ENCODE data around the gene ZNF567. TPM values are rescaled to one million over a fixed set of nuclear protein-coding genes. Genes with fewer than 3 reads are reported as not detected.
A peak's percentile ranks its signal among the peaks of the same experiment; 100 is the strongest.

Gene ZNF567
- total RNA-seq, result 1 to 10 TPM; 7.3 to 8.5 TPM

DNA sequence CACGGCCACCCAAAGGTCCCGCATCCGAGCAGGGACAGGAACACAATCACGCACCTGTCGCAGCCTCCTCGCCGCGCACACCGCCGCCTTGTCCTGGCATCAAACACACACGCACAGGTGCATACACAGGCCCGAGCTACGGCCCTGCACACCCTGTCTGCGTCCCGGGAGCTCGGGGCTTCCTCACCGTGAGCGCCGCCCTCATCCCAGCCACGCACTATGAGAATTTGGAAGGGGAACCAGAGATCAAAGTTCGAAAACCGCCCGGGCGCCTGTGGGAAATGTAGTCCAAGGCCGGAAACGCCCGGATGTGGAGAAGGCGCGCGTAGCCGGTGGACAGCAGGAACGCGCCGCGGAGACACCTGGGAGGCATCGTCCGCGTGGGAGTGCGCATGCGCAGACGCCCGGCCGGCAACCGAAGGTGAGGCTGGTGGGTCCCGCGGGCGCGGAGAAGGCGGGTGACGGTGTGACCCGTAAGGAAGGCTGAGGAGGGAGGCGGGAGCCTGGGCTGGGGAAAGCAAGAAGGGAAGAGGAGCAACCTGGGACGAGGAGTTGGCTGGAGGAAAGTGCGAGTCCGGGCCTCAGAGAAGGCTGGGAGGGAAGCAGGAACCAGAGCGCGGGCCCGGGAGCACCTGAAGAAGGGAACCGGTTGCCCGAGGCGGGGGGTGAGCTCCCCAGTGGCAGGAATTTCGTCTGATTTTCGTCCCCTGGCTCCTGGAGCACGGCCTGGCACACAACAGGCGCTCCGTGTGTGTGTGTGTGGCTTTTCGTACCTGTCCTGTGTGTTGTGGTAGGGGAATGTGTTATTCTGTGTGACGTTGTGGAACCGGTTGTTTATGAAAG is at the start of gene ZNF567:
Gene ZNF567, plus strand, starts transcription at position 399 of the 843 bp plus-strand sequence. CDS start 7,256 bp downstream, outside the sequence.
- peaks cover 26 to 28% of the 10 kb centered on the region in 2 donors for H3K4me1 Mint-ChIP-seq (ENCODE audit: low read depth in 2 of 2)
- ATAC-seq, result peak; percentile 98
- H3K27ac Mint-ChIP-seq, result peak within 1 kb of the TSS; percentile 91 to 93
- peaks cover 47% of the 10 kb centered on the region for H3K36me3 Mint-ChIP-seq
- peak; percentile 98 for DNase-seq (ENCODE audit: low spot score)
- H3K9me3 Mint-ChIP-seq, result peaks cover 6% of the 10 kb centered on the region
- no peaks in the 10 kb centered on the region for H3K27me3 Mint-ChIP-seq
- H3K4me3 Mint-ChIP-seq, result peak within 1 kb of the TSS; percentile 99

DNA sequence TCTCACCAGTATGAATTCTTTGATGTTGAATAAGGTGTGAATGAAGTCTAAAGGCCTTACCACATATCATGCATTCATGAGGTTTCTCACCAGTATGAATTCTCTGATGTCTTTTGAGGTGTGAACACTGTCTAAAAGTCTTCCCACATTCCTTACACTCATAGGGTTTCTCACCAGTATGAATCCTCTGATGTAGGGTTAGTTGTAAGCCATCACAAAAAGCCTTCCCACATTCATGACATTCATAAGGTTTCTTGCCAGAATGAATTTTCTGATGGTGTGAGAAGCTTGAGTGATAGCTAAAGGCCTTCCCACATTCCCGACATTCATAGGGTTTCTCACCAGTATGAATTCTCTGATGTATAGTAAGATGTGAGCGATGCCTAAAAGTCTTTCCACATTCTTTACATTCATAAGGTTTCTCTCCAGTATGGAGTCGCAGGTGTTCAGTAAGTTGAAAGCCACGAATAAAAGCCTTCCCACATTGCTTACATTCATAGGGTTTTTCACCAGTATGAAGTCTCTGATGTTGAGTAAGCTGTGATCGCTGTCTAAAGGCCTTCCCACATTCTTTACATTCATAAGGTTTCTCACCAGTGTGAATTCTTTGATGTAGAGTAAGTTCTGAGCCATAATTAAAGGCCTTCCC is 48.4 kb upstream of the ZNF567 start:
- Mint-ChIP-seq H3K9me3 (peaks cover 22% of the 10 kb centered on the region), H3K4me3 (no peak overlapping the region), H3K27ac (no peak overlapping the region), H3K27me3 (no peaks in the 10 kb centered on the region), H3K4me1 (ENCODE audit: low read depth in 2 of 2) (no peaks in the 10 kb centered on the region), H3K36me3 (peaks cover 65% of the 10 kb centered on the region)
- DNase-seq (ENCODE audit: low spot score) (no peak), ATAC-seq (no peak)

- H3K27me3 Mint-ChIP-seq, result no peaks in the 10 kb centered on the region
- H3K27ac Mint-ChIP-seq, result no peak overlapping the region
- DNase-seq (ENCODE audit: low spot score) (no peak), ATAC-seq (no peak)
- H3K4me3 Mint-ChIP-seq, result no peak overlapping the region
- H3K9me3 Mint-ChIP-seq, result peaks cover 12% of the 10 kb centered on the region
- H3K4me1 Mint-ChIP-seq (ENCODE audit: low read depth in 2 of 2), result no peaks in the 10 kb centered on the region
- H3K36me3 Mint-ChIP-seq, result peaks cover 38% of the 10 kb centered on the region
Measured at GRCh38 chr19:36646746-36647145, 40.7 kb upstream of the ZNF567 start.

GRCh38 chr19:36652958-36653357 is 34.5 kb upstream of the ZNF567 start:
- Mint-ChIP-seq H3K9me3 (peaks cover 23% of the 10 kb centered on the region), H3K36me3 (peaks cover 54% of the 10 kb centered on the region), H3K4me1 (ENCODE audit: low read depth in 2 of 2) (no peaks in the 10 kb centered on the region), H3K27me3 (no peaks in the 10 kb centered on the region), H3K4me3 (no peak overlapping the region), H3K27ac (no peak overlapping the region)
- no peak for DNase-seq (ENCODE audit: low spot score)
- no peak for ATAC-seq

DNA sequence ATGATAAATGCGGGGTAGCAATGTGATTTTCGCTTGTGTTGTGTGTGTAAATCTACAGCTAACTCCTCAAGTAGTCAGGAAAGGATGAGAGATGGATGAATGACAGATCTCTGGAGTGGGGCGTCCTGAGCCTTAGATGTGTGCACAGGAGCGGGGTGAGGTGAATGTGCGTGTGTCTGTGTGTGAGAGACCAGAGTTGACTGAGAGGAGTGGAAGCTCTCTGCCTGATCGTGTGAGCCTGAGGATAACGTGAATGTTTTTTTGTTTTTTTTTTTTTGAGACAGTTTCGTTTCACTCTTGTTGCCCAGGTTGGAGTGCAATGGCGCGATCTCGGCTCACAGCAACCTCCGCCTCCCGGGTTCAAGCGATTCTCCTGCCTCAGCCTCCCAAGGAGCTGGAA is 21.6 kb upstream of the ZNF567 start:
- Mint-ChIP-seq H3K9me3 (peaks cover 7% of the 10 kb centered on the region), H3K4me1 (ENCODE audit: low read depth in 2 of 2) (peaks cover 32 to 36% of the 10 kb centered on the region in 2 donors), H3K27me3 (no peaks in the 10 kb centered on the region), H3K36me3 (peaks cover 58% of the 10 kb centered on the region), H3K27ac (peak overlapping the region; percentile 97 to 99), H3K4me3 (peak overlapping the region; percentile 100)
- ATAC-seq (no peak), DNase-seq (ENCODE audit: low spot score) (no peak)

DNA sequence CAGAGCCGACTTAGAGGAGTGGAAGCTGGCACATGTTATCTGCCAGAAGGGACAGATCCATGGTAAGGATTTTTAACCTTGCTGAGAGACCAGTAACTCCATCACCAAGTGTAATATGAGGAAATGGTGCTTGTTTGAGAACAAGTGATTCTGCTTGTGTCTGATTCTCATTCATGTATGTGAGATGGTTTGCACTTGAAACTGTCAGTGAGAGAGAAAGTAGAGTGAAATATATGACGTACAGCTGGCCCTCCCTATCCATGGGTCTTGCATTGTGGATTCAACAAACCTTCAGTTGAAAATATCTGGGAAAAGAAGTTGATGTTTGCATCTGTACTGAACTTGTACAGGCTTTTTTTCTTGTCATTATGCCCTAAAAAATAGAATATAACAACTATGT is 18.8 kb upstream of the ZNF567 start:
- H3K4me3 Mint-ChIP-seq, result peak overlapping the region; percentile 63
- peaks cover 36 to 38% of the 10 kb centered on the region in 2 donors for H3K4me1 Mint-ChIP-seq (ENCODE audit: low read depth in 2 of 2)
- peaks cover 42% of the 10 kb centered on the region for H3K36me3 Mint-ChIP-seq
- peaks cover 7% of the 10 kb centered on the region for H3K9me3 Mint-ChIP-seq
- no peak for ATAC-seq
- H3K27ac Mint-ChIP-seq, result no peak overlapping the region
- H3K27me3 Mint-ChIP-seq, result no peaks in the 10 kb centered on the region
- no peak for DNase-seq (ENCODE audit: low spot score)

DNA sequence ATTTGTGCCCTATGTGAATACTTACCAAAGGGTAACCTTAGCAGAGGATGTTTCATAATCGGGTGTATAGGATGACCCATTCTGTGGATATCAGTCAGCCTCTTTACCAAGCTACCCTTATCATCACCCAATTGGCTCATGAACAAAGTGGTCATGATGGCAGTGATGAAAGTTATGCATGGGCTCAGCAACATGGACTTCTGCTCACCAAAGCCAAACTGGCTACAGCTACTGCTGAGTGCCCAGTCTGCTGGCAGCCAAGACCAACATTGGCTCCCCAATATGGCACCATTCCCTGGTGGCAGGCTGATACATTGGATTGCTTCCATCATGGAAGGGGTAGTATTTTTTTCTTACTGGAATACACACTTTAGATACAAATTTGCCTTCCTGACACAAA is 15.0 kb upstream of the ZNF567 start:
- peaks cover 14 to 17% of the 10 kb centered on the region in 2 donors for H3K4me1 Mint-ChIP-seq (ENCODE audit: low read depth in 2 of 2)
- H3K36me3 Mint-ChIP-seq, result peaks cover 9% of the 10 kb centered on the region

GRCh38 chr19:36674201-36674600 is 13.2 kb upstream of the ZNF567 start:
- H3K27me3 Mint-ChIP-seq, result no peaks in the 10 kb centered on the region
- peaks cover under 1% of the 10 kb centered on the region for H3K9me3 Mint-ChIP-seq
- H3K27ac Mint-ChIP-seq, result no peak overlapping the region
- H3K36me3 Mint-ChIP-seq, result peaks cover 12% of the 10 kb centered on the region
- ATAC-seq (no peak), DNase-seq (ENCODE audit: low spot score) (no peak)
- H3K4me3 Mint-ChIP-seq, result no peak overlapping the region
- H3K4me1 Mint-ChIP-seq (ENCODE audit: low read depth in 2 of 2), result peaks cover 3 to 8% of the 10 kb centered on the region in 2 donors

More for the DNA sequence above, 15.0 kb upstream of the ZNF567 start:
- Mint-ChIP-seq H3K27me3 (no peaks in the 10 kb centered on the region), H3K9me3 (peaks cover 3% of the 10 kb centered on the region), H3K27ac (no peak overlapping the region), H3K4me3 (no peak overlapping the region)
- DNase-seq (ENCODE audit: low spot score) (no peak), ATAC-seq (no peak)

DNA sequence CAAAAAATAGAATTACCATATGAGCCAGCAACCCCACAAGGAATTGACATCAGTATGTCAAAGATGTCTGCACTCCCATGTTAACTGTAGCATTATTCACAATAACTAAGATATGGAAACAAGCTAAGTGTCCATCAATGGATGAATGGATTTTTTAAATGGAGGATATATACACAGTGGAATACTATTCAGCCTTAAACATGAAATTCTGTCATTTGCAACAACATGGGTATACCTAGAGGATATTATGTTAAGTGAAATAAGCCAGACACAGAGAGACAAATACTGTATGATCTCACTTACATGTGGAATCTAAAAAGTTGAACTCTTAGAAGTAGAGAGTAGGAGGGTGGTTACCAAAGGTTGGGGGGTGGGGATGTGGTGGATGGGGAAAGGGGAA is 8.0 kb upstream of the ZNF567 start:
- no peak for DNase-seq (ENCODE audit: low spot score)
- Mint-ChIP-seq H3K27me3 (no peaks in the 10 kb centered on the region), H3K27ac (no peak overlapping the region), H3K4me1 (ENCODE audit: low read depth in 2 of 2) (no peaks in the 10 kb centered on the region), H3K36me3 (peaks cover 46% of the 10 kb centered on the region), H3K9me3 (no peaks in the 10 kb centered on the region), H3K4me3 (no peak overlapping the region)
- ATAC-seq, result no peak

DNA sequence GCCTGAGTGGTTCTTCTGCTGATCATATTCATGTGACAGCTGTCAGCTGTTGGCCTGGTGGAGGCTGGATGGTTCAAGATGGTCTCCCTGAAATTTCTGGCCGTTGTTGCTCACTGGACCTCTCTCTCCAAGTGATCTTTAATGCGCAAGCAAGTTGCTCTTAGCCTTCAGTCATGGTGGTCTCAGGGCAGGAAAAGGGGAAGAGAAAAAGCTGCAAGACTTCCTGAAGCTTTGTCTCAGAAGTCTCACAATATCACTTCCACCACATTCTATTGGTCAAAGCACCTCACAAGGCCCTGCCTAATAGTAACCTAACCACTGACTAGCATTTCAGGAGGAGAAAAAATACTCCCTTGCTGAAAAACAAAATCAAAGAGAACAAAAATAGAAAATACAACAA is 1.6 kb upstream of the ZNF567 start:
- H3K4me1 Mint-ChIP-seq (ENCODE audit: low read depth in 2 of 2), result peaks cover 26 to 28% of the 10 kb centered on the region in 2 donors
- H3K9me3 Mint-ChIP-seq, result peaks cover 6% of the 10 kb centered on the region
- ATAC-seq (no peak), DNase-seq (ENCODE audit: low spot score) (no peak)
- H3K36me3 Mint-ChIP-seq, result peaks cover 50% of the 10 kb centered on the region
- H3K27ac Mint-ChIP-seq, result peak overlapping the region in 1 of 2 donors; percentile 91
- H3K27me3 Mint-ChIP-seq, result no peaks in the 10 kb centered on the region
- peak overlapping the region; percentile 99 for H3K4me3 Mint-ChIP-seq

- Mint-ChIP-seq H3K9me3 (peaks cover 6% of the 10 kb centered on the region), H3K36me3 (peaks cover 47% of the 10 kb centered on the region), H3K4me1 (ENCODE audit: low read depth in 2 of 2) (peaks cover 26 to 28% of the 10 kb centered on the region in 2 donors), H3K27ac (peak overlapping the region; percentile 91 to 93), H3K4me3 (peak overlapping the region; percentile 99), H3K27me3 (no peaks in the 10 kb centered on the region)
- ATAC-seq (peak in 1 of 2 donors; percentile 45), DNase-seq (ENCODE audit: low spot score) (no peak)
Measured at GRCh38 chr19:36686365-36687213, 823 bp upstream of the ZNF567 start.

DNA sequence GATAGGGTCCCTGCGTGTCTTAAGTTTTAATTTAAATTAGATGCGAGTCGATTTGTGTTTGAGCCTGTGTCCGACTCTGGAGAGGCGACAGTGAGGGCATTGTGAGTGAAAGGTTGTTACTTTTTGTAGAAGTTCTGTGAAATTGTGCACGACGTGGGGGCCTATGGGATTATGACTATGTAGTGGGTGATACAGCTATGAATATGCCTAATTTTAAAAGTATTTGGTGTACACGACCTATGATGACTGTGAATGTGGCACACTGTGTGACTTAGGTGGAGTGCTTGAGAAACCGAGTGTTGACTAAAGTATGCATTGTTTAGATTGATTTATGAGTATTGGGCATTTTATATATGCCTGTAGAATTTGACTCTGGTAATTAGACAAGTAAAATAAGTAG is 646 bp downstream of the ZNF567 start:
- peaks cover 42% of the 10 kb centered on the region for H3K36me3 Mint-ChIP-seq
- DNase-seq (ENCODE audit: low spot score) (no peak), ATAC-seq (no peak)
- peaks cover 26 to 28% of the 10 kb centered on the region in 2 donors for H3K4me1 Mint-ChIP-seq (ENCODE audit: low read depth in 2 of 2)
- H3K4me3 Mint-ChIP-seq, result peak overlapping the region; percentile 99
- H3K27ac Mint-ChIP-seq, result peak overlapping the region; percentile 91 to 93
- no peaks in the 10 kb centered on the region for H3K27me3 Mint-ChIP-seq
- H3K9me3 Mint-ChIP-seq, result peaks cover 6% of the 10 kb centered on the region

DNA sequence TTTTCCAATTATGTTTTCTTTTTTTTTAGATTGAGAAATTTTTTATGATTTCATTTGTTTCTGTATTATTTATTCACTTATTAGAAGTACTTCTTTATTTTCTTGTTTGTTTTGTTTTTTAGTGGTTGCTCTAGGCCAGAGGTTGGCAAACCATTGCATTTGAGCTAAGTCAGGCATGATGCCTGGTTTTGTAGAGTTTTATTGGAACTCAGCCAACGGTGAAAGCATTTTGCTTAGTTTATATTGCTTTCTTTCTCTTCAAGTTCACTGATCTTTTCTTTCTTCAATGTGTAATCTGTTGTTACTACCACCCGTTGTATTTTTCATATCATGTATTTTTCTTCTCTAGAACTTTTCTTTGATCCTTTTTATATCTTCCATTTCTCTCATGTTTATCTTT is 19.7 kb downstream of the ZNF567 start:
- H3K27ac Mint-ChIP-seq, result no peak overlapping the region
- peaks cover 68% of the 10 kb centered on the region for H3K36me3 Mint-ChIP-seq
- H3K4me1 Mint-ChIP-seq (ENCODE audit: low read depth in 2 of 2), result peaks cover 0 to 3% of the 10 kb centered on the region in 2 donors
- ATAC-seq (no peak), DNase-seq (ENCODE audit: low spot score) (no peak)
- peaks cover 20% of the 10 kb centered on the region for H3K9me3 Mint-ChIP-seq
- H3K27me3 Mint-ChIP-seq, result no peaks in the 10 kb centered on the region
- no peak overlapping the region for H3K4me3 Mint-ChIP-seq

Measured in natural killer cell treated with Interleukin-12 subunit alpha and Interleukin-12 subunit beta and Interleukin-15 and Interleukin-18, amount 100 ng/mL, for 72 hours (primary cell).